Measurements from ENCODE around the gene SNTG2.
"Not testable (repeated sequence)": the region's sequence is repeated elsewhere in the genome, so short reads cannot be mapped to it uniquely, and the experiment has no call there.

Gene SNTG2

DNA sequence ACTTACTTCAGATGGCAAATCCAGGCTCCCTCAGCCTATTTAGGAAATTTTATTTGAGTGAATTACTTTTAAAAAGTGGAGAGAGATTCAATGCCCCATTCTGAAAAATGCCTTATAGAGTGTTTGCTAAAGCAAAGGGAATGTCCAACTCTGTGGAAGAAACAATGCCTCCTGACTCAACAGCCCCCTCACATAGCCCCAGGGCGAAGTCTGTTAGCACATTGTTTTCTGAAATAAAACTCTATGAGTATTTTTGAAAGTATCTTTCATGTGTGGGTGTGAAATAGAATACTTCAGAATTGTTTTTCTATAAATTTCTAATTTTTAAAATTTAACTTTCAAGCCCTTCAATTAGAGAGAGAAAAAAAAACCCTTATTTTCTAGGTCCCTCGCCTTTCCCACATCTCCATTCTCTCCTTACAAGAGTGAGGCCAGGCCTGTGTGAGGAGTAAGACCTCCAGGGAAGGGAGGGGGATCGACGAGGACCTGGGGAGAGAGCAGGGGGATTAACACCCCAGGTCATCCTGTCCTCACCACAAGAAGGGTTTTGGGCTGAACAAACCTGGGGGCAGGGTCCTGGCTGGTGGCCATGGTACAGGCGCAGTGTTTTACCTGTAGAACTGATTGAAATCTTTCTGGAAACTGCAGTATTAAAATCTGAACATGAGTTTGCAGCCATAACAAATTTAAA lies 141.4 kb downstream of the SNTG2 start:
- FAIRE-seq (no peak), DNase-seq (ENCODE audit: insufficient read length) (no peak)
- TF ChIP-seq POLR2A (IDR thresholded peaks at IDR 0.05; ENCODE audit: low read depth, low read length) (no peak), POLR2AphosphoS5 (IDR thresholded peaks at IDR 0.05; ENCODE audit: low read depth, low read length) (no peak), TAF1 (IDR thresholded peaks at IDR 0.05; ENCODE audit: borderline replicate concordance, low read depth, low read length) (no peak)

DNA sequence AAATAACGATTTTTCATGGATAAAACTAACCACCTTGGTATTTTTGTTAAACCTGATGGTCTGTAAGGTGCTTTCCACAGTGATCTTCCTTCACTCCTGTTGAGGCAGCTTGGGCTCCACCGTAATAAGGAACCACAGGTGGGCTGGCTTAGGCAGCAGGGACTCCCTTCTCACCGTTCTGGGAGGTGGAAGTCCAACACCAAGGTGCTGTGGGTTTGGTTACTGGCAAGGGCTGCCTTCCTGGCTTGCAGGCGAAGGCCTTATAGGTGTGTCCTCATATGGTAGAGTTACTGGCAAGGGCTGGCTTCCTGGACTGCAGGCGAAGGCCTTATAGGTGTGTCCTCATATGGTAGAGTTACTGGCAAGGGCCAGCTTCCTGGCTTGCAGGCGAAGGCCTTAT lies 143.0 kb downstream of the SNTG2 start:
- not testable (repeated sequence) for DNase-seq (ENCODE audit: insufficient read length); FAIRE-seq

DNA sequence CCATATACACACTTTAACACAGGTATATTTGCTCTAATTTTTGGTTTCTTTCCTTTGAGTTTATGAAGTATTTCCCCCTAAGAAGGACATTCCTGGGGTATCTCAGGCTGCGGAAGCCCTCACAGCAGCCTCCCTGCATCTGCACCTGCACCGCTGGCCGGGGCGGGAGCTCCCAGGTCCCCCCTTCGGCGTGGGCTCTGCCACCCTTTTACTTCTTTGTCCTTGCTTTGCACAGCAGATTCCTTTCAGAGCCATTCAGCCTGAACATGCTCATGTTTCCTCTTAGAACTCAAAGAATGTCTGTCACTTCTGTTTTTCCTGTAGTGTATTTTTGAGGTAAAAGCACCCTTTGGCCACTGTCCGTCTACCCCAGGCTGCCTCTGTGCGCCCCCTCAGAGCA lies 146.5 kb downstream of the SNTG2 start:
- no peak for TF ChIP-seq POLR2A (IDR thresholded peaks at IDR 0.05; ENCODE audit: low read depth, low read length)
- DNase-seq (ENCODE audit: insufficient read length) (no peak), FAIRE-seq (no peak)

DNA sequence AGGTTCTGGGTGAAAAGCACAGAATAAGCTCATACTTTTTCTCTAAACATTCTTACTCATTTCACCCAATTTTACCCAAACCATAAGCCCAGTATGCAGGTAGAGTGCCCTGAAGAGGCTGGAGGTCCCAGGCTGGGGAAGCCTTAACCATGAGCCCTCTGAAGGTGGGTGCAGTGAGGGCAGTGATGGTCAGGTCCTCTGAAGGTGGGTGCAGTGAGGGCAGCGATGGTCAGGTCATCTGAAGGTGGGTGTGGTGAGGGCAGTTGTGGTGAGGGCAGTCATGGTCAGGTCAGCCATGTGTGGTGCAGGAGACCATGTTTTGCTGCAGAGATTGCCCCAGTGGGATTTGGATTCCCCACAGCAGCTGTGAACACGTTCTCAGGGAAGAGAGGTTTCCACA lies 148.8 kb downstream of the SNTG2 start:
- no peak for TF ChIP-seq TAF1 (IDR thresholded peaks at IDR 0.05; ENCODE audit: borderline replicate concordance, low read depth, low read length)
- TF ChIP-seq POLR2A (IDR thresholded peaks at IDR 0.05; ENCODE audit: low read depth, low read length), result no peak
- no peak for TF ChIP-seq POLR2AphosphoS5 (IDR thresholded peaks at IDR 0.05; ENCODE audit: low read depth, low read length)
- FAIRE-seq (no peak), DNase-seq (ENCODE audit: insufficient read length) (no peak)

DNA sequence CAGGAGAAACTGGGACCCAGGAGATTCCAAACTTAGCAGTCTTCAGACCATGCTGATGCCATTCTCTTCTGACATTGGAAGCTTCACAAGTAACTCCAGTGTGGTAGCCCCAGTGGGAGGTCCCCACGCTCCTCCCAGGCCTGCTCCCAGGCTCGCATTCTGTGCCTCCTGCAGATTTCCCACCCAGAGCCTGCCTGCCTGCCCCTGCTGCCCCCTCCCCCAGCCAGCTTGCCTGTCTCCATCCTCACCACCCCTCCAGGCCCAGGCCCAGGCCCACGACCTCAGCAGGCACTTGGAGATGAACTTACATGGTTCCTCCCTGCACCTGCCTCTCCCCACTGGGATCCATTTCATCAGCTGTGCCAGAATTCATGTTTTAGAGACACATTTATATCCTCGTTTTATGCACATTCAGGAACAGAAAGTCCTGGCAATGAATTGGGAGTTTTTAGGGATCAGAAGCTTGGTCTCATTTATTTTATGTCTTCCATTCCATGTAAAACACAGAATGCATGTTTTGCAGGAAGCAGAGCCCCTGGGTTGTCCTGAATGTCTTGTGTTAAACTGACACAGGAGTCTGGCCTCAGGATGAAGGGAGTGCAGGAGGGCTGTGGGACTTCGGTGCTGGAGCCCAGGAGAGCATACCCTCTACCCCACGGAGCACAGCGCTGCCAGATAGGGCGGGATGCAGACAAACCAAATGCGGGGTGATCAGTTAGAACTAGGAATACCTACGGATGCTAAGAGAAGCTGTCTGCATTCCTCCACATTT lies 150.5 kb downstream of the SNTG2 start:
- FAIRE-seq (no peak), DNase-seq (ENCODE audit: insufficient read length) (no peak)
- no peak for TF ChIP-seq POLR2A (IDR thresholded peaks at IDR 0.05; ENCODE audit: low read depth, low read length)
- no peak for TF ChIP-seq POLR2AphosphoS5 (IDR thresholded peaks at IDR 0.05; ENCODE audit: low read depth, low read length)
- no peak for TF ChIP-seq TAF1 (IDR thresholded peaks at IDR 0.05; ENCODE audit: borderline replicate concordance, low read depth, low read length)

DNA sequence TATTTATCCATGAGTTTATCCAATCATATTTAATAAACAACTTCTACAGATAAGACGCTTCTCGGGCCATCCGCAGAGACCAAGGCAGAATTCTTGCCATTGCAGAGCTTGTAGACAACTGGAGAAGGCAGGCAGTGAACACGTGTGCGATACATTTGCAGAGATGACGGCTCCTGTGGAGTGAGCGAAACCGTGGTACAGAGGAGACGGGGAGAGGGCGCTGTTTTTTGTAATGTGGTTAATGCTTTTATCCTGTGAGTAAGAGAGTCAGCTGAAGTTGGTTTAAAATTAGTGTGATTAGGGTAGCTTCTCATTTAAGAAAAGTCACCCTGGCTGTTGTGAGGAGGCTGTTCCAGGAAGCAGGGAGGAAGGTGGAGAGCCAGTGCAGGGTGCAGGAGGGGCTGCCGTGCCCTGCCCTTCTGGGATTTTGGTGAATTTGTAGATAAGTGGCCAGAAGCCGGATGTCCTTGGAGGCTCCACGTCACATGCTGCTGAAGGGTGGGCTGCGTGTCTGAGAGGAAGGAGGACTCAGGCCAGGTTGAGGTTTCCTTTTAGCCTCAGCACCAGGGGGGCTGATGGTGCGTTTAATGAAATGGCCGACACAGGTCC lies 151.4 kb downstream of the SNTG2 start:
- no peak for FAIRE-seq
- DNase-seq (ENCODE audit: insufficient read length), result no peak
- TF ChIP-seq POLR2AphosphoS5 (IDR thresholded peaks at IDR 0.05; ENCODE audit: low read depth, low read length) (no peak), POLR2A (IDR thresholded peaks at IDR 0.05; ENCODE audit: low read depth, low read length) (no peak)

DNA sequence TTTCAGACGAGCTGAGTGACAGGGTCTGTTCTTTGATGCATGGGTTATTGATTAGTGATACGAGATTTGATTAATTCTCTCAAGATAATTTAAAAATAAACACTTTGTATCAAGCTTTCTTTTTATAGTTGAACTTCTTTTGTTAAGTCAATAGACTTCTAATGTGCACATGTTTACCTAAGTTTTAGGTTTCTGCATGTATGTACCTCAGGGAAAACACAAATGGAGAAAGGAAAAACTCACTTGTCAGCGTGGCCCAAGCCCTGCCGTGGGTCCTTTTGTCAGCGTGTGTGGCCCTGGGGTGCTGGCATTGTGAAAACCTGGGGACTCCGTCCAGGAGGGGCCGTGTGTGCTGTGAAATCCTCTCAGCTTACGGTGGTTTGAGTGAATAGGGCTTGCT lies 153.7 kb downstream of the SNTG2 start:
- no peak for TF ChIP-seq POLR2AphosphoS5 (IDR thresholded peaks at IDR 0.05; ENCODE audit: low read depth, low read length)
- DNase-seq (ENCODE audit: insufficient read length) (no peak), FAIRE-seq (no peak)

DNA sequence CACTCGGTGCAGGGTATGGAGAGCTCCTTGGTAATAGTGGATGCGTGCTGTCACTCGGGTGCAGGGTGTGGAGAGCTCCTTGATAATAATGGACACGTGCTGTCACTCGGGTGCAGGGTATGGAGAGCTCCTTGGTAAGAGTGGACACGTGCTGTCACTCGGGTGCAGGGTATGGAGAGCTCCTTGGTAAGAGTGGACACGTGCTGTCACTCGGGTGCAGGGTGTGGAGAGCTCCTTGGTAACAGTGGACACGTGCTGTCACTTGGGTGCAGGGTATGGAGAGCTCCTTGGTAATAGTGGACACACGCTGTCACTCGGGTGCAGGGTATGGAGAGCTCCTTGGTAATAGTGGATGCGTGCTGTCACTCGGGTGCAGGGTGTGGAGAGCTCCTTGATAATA lies 155.7 kb downstream of the SNTG2 start:
- FAIRE-seq; DNase-seq (ENCODE audit: insufficient read length): not testable (repeated sequence)

DNA sequence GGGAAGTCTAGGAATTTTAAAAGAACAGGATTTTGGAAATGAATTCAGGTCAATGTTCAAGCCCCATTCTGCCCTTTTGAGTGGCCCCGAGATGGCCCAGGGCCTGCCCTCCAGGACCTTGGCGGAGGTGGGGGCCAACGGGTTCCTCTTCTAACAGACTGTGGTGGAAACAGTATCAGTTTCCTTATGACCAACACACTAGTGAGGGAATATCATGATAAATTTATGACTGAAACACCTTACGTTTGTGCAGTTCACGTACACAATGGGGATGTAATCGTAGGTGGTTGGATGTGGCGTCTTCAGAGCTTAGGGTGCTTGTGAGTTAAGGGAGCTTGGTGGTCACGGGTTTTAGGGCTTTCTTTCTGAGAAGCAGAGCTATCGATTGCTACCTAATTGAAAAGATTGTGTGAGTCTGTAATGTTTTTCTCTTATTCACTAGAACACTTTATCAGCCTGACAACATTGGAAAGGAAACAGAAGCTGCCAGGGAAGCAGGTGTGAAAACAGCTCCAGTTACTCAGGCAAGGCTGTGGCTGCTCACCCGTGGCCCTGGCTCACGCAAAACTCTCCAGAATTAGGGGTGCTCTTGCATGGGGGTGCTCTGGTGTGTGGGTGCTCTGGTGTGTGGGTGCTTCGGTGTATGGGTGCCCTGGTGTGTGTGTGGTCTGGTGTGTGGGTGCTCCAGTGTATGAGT lies 165.3 kb downstream of the SNTG2 start:
- TF ChIP-seq POLR2A (IDR thresholded peaks at IDR 0.05; ENCODE audit: low read depth, low read length) (no peak), POLR2AphosphoS5 (IDR thresholded peaks at IDR 0.05; ENCODE audit: low read depth, low read length) (no peak), TAF1 (IDR thresholded peaks at IDR 0.05; ENCODE audit: borderline replicate concordance, low read depth, low read length) (no peak)
- no peak for FAIRE-seq
- no peak for DNase-seq (ENCODE audit: insufficient read length)

DNA sequence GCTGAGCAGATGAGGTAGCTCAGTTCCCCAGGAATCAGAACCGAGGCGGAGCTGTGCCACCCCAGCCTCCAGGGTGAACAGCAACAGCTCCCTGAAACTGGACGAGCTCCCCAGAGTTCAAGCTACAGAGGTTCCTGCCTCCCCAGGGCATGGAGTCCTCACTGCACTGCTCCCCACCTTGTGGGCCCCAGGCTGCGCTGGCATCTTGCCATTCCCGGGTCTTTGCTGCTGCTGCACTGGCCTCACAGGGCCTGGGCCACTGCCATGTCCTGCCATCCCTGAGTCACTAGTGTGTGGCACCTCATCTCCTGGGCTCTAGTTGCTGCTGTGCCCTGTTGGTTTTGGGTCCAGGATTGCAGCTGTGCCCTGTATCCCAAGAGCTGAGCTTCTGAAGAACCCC lies 166.9 kb downstream of the SNTG2 start:
- no peak for TF ChIP-seq TAF1 (IDR thresholded peaks at IDR 0.05; ENCODE audit: borderline replicate concordance, low read depth, low read length)
- FAIRE-seq (no peak), DNase-seq (ENCODE audit: insufficient read length) (no peak)

DNA sequence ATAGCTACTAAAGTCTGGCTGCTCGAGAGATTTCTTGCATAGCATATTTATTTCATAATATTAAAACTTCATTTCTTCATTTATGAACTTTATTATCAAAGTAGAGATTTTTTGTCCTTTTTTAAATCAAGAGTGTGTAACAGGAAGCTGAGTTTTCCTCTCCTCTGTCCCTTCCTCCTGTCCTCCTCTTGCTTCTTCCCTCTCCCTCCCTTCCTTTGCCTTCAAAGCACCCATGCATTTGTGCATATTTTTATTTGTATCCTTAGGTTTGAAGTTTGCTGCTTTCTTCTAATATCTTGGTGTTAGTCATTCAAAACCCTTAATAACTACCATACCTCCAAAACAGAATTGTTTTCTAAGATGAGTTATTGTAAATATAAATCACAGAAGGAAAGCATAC lies 174.6 kb downstream of the SNTG2 start:
- FAIRE-seq, result no peak

DNA sequence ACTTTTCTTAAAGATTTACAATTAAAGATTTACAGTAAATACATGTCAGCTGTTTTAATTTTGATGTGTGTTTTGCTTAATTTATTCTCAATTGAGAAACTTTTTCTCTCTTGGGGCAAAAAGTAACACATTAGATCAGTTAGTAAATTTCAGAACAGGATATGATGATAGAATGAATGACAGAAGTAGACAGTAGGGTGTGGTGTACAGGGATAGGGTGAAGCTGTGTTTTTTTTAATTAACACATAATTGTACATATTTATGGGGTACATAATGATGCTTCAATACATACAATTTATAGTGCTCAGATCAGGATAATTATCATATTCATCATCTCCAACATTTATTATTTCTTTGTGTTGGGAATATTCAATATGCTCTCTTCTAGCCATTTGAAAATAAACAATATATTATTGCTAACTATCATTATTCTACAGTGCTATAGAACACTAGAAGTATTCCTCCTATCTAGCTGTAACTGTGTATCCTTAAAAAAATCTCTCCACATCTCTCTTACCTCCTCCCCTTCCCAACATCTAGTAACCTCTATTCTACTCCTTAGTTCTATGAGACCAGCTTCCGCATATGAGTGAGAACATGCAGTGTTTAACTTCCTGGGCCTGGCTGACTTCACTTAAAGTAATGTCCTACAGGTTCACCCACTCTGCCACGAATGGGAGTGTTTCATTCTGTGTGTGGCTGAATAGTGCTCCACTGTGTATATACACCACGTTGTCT lies 175.2 kb downstream of the SNTG2 start:
- TF ChIP-seq TAF1 (IDR thresholded peaks at IDR 0.05; ENCODE audit: borderline replicate concordance, low read depth, low read length), result no peak
- TF ChIP-seq POLR2AphosphoS5 (IDR thresholded peaks at IDR 0.05; ENCODE audit: low read depth, low read length), result no peak
- TF ChIP-seq POLR2A (IDR thresholded peaks at IDR 0.05; ENCODE audit: low read depth, low read length), result no peak
- no peak for DNase-seq (ENCODE audit: insufficient read length)
- FAIRE-seq, result no peak

More for the DNA sequence above, 174.6 kb downstream of the SNTG2 start:
- TF ChIP-seq POLR2AphosphoS5 (IDR thresholded peaks at IDR 0.05; ENCODE audit: low read depth, low read length) (no peak), POLR2A (IDR thresholded peaks at IDR 0.05; ENCODE audit: low read depth, low read length) (no peak), TAF1 (IDR thresholded peaks at IDR 0.05; ENCODE audit: borderline replicate concordance, low read depth, low read length) (no peak)
- DNase-seq (ENCODE audit: insufficient read length), result no peak
